H9 (cell line): ENCODE results near the gene XYLB. TPM values are rescaled to one million over a fixed set of nuclear protein-coding genes. Genes with fewer than 3 reads are reported as not detected.

ENCODE experiments used
- DNase-seq: peaks from one replicate; pipeline ENCODE4 v3.0.0-alpha.2; 2017
- H2AFZ ChIP-seq: one replicate; pipeline ENCODE4 v1.6.1; 2013; ENCODE audit warnings: mild to moderate bottlenecking, low read length, control low read depth, moderate library complexity
- H2AK5ac ChIP-seq: 2 replicates; pipeline ENCODE4 v1.6.1; 2013; ENCODE audit warnings: low read length, control low read depth, mixed read lengths; ENCODE audit not compliant: insufficient read length
- H2BK120ac ChIP-seq: one replicate; pipeline ENCODE4 v1.6.1; 2013; ENCODE audit warnings: low read depth, mild to moderate bottlenecking, low read length, control low read depth, inconsistent platforms; ENCODE audit not compliant: poor library complexity, severe bottlenecking
- H2BK12ac ChIP-seq: 2 replicates; pipeline ENCODE4 v1.6.1; 2013; ENCODE audit warnings: low read length, control low read depth, mixed read lengths, low read depth; ENCODE audit not compliant: insufficient read length
- H2BK15ac ChIP-seq: 2 replicates; pipeline ENCODE4 v1.6.1; 2013; ENCODE audit warnings: low read depth, low read length, control low read depth
- H2BK20ac ChIP-seq: one replicate; pipeline ENCODE4 v1.6.1; 2013; ENCODE audit warnings: low read depth, mild to moderate bottlenecking, low read length, control low read depth, inconsistent platforms; ENCODE audit not compliant: poor library complexity, severe bottlenecking
- H2BK5ac ChIP-seq: 2 replicates; pipeline ENCODE4 v1.6.1; 2013; ENCODE audit warnings: low read length, control low read depth, mixed read lengths; ENCODE audit not compliant: insufficient read length
- H3K14ac ChIP-seq: 2 replicates; pipeline ENCODE4 v1.6.1; 2013; ENCODE audit warnings: low read length, control low read depth; ENCODE audit not compliant: insufficient read depth
- H3K18ac ChIP-seq: 2 replicates; pipeline ENCODE4 v1.6.1; 2013; ENCODE audit warnings: low read depth, mild to moderate bottlenecking, mixed read lengths, low read length, control low read depth; ENCODE audit not compliant: insufficient read length
- H3K23ac ChIP-seq: 2 replicates; pipeline ENCODE4 v1.6.1; 2013; ENCODE audit warnings: low read length, control low read depth, mixed read lengths, low read depth; ENCODE audit not compliant: insufficient read length
- H3K23me2 ChIP-seq: 2 replicates; pipeline ENCODE4 v1.6.1; 2013; ENCODE audit warnings: low read depth, mild to moderate bottlenecking, mixed read lengths, low read length, control low read depth; ENCODE audit not compliant: insufficient read length, poor library complexity, severe bottlenecking
- H3K27ac ChIP-seq: 2 replicates; pipeline ENCODE4 v1.5.1; 2013; ENCODE audit warnings: low read length, control low read depth, mixed read lengths, low read depth; ENCODE audit not compliant: insufficient read length
- H3K27me3 ChIP-seq: 2 replicates; pipeline ENCODE4 v1.6.1; 2013; ENCODE audit warnings: low read length, control low read depth, inconsistent platforms; ENCODE audit not compliant: insufficient read depth
- H3K4ac ChIP-seq: 2 replicates; pipeline ENCODE4 v1.6.1; 2013; ENCODE audit warnings: low read depth, mild to moderate bottlenecking, control low read depth, inconsistent platforms, low read length, moderate library complexity
- H3K4me1 ChIP-seq: 2 replicates; pipeline ENCODE4 v1.6.1; 2013; ENCODE audit warnings: low read length, control low read depth, inconsistent platforms; ENCODE audit not compliant: insufficient read depth
- H3K4me2 ChIP-seq: 2 replicates; pipeline ENCODE4 v1.6.1; 2013; ENCODE audit warnings: low read length, control low read depth, mixed read lengths; ENCODE audit not compliant: insufficient read length, insufficient read depth
- H3K56ac ChIP-seq: 2 replicates; pipeline ENCODE4 v1.6.1; 2013; ENCODE audit warnings: low read depth, mild to moderate bottlenecking, mixed read lengths, low read length, control low read depth; ENCODE audit not compliant: insufficient read length
- H3K79me1 ChIP-seq: 2 replicates; pipeline ENCODE4 v1.6.1; 2013; ENCODE audit warnings: low read depth, mild to moderate bottlenecking, moderate library complexity, low read length, control low read depth, inconsistent platforms; ENCODE audit not compliant: insufficient read depth, poor library complexity, severe bottlenecking
- H3K79me2 ChIP-seq: 2 replicates; pipeline ENCODE4 v1.6.1; 2013; ENCODE audit warnings: low read length, control low read depth, inconsistent platforms; ENCODE audit not compliant: insufficient read depth
- H3K9ac ChIP-seq: 2 replicates; pipeline ENCODE4 v1.6.1; 2013; ENCODE audit warnings: low read length, control low read depth, mixed read lengths; ENCODE audit not compliant: insufficient read length; ENCODE audit errors: extremely low read depth
- H3K9me3 ChIP-seq: one replicate; pipeline ENCODE4 v1.6.1; 2013; ENCODE audit warnings: low read depth, low read length, inconsistent platforms; ENCODE audit not compliant: control insufficient read depth
- H3T11ph ChIP-seq: one replicate; pipeline ENCODE4 v1.6.1; 2013; ENCODE audit warnings: mild to moderate bottlenecking, low read length, control low read depth, inconsistent platforms
- H4K20me1 ChIP-seq: one replicate; pipeline ENCODE4 v1.6.1; 2013; ENCODE audit not compliant: control insufficient read depth, insufficient read length, insufficient read depth
- H4K5ac ChIP-seq: 2 replicates; pipeline ENCODE4 v1.6.1; 2013; ENCODE audit warnings: low read depth, mild to moderate bottlenecking, mixed read lengths, low read length, control low read depth; ENCODE audit not compliant: insufficient read length
- H4K8ac ChIP-seq: replicated peaks from 2 replicates; pipeline ENCODE4 v1.6.1; 2013; ENCODE audit warnings: low read length, control low read depth, mixed read lengths, low read depth; ENCODE audit not compliant: insufficient read length
- H4K91ac ChIP-seq: 2 replicates; pipeline ENCODE4 v1.6.1; 2013; ENCODE audit warnings: low read depth, mild to moderate bottlenecking, moderate library complexity, mixed read lengths, low read length, control low read depth; ENCODE audit not compliant: insufficient read length
- H3K27ac Mint-ChIP-seq, 3 experiments: 2 replicates in 2 of 3; 3 replicates in 1 of 3; pipeline ENCODE4 v1.8.0; 2020 to 2021; ENCODE audit warnings: mixed read lengths in 3 of 3, mild to moderate bottlenecking in 1 of 3, moderate library complexity in 1 of 3
- H3K27me3 Mint-ChIP-seq: 2 replicates; pipeline ENCODE4 v1.8.0; 2021; ENCODE audit warnings: low read depth, mild to moderate bottlenecking, moderate library complexity, mixed read lengths
- H3K36me3 Mint-ChIP-seq, 3 experiments: 2 replicates in 2 of 3; 3 replicates in 1 of 3; pipeline ENCODE4 v1.8.0; 2020 to 2021; ENCODE audit warnings: low read depth in 3 of 3, mixed read lengths in 3 of 3; ENCODE audit not compliant: insufficient read depth in 1 of 3
- H3K4me1 Mint-ChIP-seq, 2 experiments: 2 replicates each; pipeline ENCODE4 v1.8.0; 2020; ENCODE audit warnings: mixed read lengths in 2 of 2
- H3K4me3 Mint-ChIP-seq, 2 experiments: 2 replicates in 1 of 2; 3 replicates in 1 of 2; pipeline ENCODE4 v1.8.0; 2020 to 2021; ENCODE audit warnings: mild to moderate bottlenecking in 2 of 2, mixed read lengths in 2 of 2, moderate library complexity in 1 of 2
- H3K9me3 Mint-ChIP-seq, 2 experiments: 2 replicates in 1 of 2; 3 replicates in 1 of 2; pipeline ENCODE4 v1.8.0; 2020; ENCODE audit warnings: mild to moderate bottlenecking in 2 of 2, mixed read lengths in 2 of 2, moderate library complexity in 1 of 2
- WGBS: extraction: QIAGEN DNeasy Blood & Tissue Kit; methylation state at CpG from one replicate; pipeline ENCODE4 v1.1.7; 2013; ENCODE audit warnings: missing lambda C conversion rate, low lambda C conversion rate, mixed read lengths; ENCODE audit not compliant: insufficient read length; ENCODE audit errors: extremely low coverage; 5-methylcytosine and 5-hydroxymethylcytosine counted together
- total RNA-seq: library from RNA; stranded (reverse); gene quantifications from 2 replicates; pipeline ENCODE4 v1.2.1, GENCODE V29; 2021
- TF ChIP-seq, protein P1 (sequence below): fragments of 200-600 bp; sonication (generic); conservative IDR thresholded peaks from 3 replicates; pipeline ENCODE4 v1.8.0; 2021; ENCODE audit warnings: antibody characterized with exemption, mild to moderate bottlenecking

XYLB gene
- total RNA-seq, 1 experiment from 2014 or later, result 2.6 TPM

GRCh38 chr3:38335263-38335662 is 11.3 kb upstream of the XYLB start:
- TF ChIP-seq, protein P1, sequence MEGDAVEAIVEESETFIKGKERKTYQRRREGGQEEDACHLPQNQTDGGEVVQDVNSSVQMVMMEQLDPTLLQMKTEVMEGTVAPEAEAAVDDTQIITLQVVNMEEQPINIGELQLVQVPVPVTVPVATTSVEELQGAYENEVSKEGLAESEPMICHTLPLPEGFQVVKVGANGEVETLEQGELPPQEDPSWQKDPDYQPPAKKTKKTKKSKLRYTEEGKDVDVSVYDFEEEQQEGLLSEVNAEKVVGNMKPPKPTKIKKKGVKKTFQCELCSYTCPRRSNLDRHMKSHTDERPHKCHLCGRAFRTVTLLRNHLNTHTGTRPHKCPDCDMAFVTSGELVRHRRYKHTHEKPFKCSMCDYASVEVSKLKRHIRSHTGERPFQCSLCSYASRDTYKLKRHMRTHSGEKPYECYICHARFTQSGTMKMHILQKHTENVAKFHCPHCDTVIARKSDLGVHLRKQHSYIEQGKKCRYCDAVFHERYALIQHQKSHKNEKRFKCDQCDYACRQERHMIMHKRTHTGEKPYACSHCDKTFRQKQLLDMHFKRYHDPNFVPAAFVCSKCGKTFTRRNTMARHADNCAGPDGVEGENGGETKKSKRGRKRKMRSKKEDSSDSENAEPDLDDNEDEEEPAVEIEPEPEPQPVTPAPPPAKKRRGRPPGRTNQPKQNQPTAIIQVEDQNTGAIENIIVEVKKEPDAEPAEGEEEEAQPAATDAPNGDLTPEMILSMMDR, result no peak
- H3K9ac ChIP-seq, result no peak overlapping the region
- no peak overlapping the region for H3K4me2 ChIP-seq
- no CpG with 5 or more reads among the region's 6 CpGs for WGBS
- no peak for DNase-seq
- Mint-ChIP-seq H3K4me1 (0 out of 4 replicates have a peak, but pooled peaks cover 0 to 4% of the 10 kb centered on the region in 2 experiments), H3K27ac (no peak overlapping the region), H3K4me3 (no peak overlapping the region), H3K36me3 (no peaks in the 10 kb centered on the region), H3K9me3 (no peaks in the 10 kb centered on the region), H3K27me3 (peaks cover 4% of the 10 kb centered on the region)
- H3K4ac ChIP-seq, result no peak overlapping the region
- no peak overlapping the region for H4K5ac ChIP-seq
- H2AK5ac ChIP-seq, result no peak overlapping the region
- H3K56ac ChIP-seq, result no peak overlapping the region
- no peak overlapping the region for H2BK120ac ChIP-seq
- no peaks in the 10 kb centered on the region for H3K27me3 ChIP-seq
- no peaks in the 10 kb centered on the region for H3K23me2 ChIP-seq
- H4K8ac ChIP-seq, result no peak overlapping the region
- no peaks in the 10 kb centered on the region for H3K79me1 ChIP-seq
- H3K18ac ChIP-seq, result no peak overlapping the region
- no peak overlapping the region for H2AFZ ChIP-seq
- no peaks in the 10 kb centered on the region for H4K20me1 ChIP-seq
- no peak overlapping the region for H3K27ac ChIP-seq
- H2BK5ac ChIP-seq, result no peak overlapping the region
- H2BK15ac ChIP-seq, result no peak overlapping the region
- H3K14ac ChIP-seq, result no peak overlapping the region
- H3K4me1 ChIP-seq, result no peaks in the 10 kb centered on the region
- H3T11ph ChIP-seq, result no peak overlapping the region
- no peak overlapping the region for H2BK12ac ChIP-seq
- H3K23ac ChIP-seq, result no peak overlapping the region
- no peak overlapping the region for H4K91ac ChIP-seq
- no peaks in the 10 kb centered on the region for H3K79me2 ChIP-seq
- no peak overlapping the region for H2BK20ac ChIP-seq
- no peaks in the 10 kb centered on the region for H3K9me3 ChIP-seq
